Measurements from ENCODE around the gene IL34.
"Not testable (repeated sequence)": the region's sequence is repeated elsewhere in the genome, so short reads cannot be mapped to it uniquely, and the experiment has no call there.

Gene IL34

DNA sequence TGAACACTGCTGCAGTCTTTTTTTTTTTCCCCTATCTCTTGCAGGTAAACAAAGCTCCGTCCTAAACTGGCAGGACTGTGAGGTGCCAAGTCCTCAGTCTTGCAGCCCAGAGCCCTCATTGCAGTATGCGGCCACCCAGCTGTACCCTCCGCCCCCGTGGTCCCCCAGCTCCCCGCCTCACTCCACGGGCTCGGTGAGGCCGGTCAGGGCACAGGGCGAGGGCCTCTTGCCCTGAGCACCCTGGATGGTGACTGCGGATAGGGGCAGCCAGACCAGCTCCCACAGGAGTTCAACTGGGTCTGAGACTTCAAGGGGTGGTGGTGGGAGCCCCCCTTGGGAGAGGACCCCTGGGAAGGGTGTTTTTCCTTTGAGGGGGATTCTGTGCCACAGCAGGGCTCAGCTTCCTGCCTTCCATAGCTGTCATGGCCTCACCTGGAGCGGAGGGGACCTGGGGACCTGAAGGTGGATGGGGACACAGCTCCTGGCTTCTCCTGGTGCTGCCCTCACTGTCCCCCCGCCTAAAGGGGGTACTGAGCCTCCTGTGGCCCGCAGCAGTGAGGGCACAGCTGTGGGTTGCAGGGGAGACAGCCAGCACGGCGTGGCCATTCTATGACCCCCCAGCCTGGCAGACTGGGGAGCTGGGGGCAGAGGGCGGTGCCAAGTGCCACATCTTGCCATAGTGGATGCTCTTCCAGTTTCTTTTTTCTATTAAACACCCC lies 13.8 kb downstream of the IL34 start:
- no peak for DNase-seq

DNA sequence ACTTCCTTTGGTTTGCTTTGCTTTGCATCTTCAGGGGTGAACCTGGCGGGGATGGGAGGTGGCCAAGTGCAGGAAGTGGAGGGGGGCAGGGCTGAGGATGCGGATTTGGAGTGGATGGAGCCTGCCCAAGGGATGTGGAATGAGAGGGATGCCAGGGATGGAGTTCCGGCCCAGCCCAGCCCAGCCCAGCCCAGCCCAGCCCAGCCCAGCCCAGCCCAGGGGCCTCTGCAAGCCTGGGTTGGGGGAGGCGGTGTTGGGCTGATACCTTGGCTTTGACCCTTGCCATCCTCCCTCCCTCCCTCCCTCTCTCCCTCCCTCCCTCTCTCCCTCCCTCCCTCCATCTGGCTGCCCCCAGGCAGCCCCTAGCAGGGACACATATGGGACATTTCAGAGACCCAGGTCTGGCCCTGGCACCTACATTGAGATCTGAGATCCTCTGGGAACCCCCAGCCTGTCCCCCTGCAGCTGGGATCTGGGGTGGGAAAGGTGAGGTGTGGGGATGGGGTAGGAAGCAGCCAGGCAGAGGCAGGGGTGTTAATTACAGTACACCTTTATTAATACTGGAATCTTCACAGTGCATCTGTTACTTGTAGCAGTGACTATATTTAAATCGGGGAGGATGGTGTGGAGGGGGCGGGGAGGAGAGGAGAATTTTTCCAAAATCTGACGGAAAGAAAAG lies 14.5 kb downstream of the IL34 start:
- DNase-seq: no peak

DNA sequence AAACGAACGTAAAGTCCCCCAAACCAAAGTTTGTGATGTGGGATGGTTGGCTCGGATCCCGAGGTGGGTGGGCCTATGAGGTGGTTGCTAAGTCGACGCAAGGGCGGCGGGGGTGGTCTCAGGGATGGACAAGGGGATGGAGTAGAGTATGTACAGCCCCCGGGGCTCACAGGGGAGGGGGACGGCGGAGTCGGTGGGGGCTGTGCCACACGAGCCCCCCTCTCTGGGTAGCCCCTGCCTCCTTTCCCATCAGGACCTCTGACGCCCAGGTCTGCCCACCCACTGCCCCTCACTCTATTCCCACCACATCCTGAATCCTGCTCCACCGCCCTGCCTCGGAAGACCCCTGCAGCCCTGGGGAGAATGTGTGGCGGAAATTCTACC lies 15.2 kb downstream of the IL34 start:
- DNase-seq: no peak

DNA sequence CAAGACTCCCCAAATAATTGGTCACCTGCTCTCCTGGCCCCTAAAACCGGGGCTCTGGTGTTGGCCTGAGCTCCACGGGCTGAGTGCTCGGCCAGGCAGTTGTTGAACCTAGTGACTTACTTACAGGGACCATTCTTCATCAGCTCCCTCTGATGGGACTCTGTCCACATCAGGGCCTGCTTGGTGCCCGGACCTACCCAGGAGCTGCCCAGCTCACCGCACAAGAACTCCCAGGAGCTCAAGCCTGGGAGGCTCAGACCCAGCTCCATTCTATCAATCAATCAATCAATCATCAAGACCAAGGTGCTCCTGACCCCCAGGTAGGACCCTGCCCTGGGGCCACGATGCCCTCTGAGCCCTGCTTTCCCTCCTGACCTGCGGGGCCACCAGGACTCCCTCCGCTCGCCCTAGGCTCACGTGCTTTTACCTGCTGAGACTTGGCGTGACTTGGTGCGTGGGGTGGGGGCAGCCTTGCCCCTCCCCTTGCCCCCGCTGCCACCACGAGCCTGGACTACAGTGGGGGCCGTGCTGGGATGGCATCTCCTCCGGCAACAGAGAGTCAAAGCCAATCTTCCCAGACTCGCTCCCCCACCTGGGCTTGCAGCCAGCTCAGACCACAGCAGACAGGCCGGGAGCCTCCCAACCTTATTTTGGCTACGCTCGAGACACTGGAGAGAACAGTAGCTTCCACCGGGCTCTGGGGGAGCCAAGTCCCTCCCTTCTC lies 15.7 kb downstream of the IL34 start:
- no peak for DNase-seq

DNA sequence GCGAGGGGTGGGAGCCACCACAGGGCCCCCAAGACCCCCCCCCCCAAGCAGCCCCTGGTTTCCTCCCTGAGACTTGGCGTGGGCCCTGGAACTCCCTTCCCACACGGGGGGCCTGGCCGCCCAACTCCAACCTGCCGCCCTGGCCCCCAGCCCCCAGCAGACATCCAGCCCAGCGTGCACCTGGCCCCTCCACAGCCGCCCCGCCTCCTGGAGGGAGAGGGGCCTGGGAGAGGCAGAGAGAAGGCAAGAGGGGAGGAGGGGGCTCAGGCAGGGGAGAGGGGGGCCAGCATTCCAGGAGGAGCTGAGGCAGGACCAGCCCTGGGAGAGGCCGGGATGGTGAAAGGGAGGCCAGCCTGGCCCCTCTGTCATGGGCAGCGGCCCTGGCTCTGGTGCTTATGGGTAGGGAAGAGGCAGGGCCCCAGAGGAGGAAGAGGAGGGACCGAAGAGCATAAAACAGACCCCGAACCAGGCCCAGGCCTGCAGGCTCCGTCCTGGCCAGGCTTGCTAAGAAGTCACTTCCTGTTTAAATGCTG lies 16.7 kb downstream of the IL34 start:
- DNase-seq: no peak

DNA sequence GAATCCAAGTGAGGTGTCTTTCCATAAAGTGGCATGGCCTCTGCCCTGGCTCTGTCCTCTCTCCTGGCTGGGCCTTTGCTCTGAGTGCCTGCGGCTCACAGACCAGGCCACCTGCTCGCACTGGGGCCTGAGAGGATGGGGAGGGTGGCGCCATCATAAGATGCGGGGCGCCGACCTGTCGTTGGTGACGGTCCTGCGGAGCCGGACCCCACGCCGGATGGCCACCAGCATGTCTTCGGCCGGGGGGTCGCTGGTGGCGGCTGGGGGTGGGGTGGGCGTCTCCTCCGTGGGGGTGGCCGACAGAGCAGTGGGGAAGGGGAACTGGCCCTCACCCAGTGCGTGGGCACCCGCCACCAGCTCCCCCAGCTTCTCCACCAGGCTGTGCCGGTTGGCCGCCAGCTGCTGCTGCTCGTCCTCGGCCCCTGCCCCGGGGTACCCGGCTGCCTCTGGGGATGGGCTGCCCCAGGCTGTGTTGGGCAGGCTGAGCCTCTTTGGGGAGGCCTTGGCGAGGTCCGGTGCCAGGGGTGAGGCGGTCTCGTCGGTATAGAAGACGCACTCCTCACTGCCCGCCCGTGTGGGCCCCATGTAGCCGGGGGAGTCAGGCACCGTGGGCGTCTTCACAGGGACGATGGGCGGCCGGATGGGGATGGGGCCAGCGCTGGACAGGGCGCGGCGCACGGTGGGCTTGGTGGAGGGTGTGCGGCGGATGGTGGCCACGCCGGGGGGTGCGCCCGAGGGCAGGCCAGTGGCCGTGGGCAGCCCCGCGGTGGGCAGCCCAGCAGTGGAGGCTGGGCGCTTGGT lies 17.4 kb downstream of the IL34 start:
- no peak for DNase-seq

DNA sequence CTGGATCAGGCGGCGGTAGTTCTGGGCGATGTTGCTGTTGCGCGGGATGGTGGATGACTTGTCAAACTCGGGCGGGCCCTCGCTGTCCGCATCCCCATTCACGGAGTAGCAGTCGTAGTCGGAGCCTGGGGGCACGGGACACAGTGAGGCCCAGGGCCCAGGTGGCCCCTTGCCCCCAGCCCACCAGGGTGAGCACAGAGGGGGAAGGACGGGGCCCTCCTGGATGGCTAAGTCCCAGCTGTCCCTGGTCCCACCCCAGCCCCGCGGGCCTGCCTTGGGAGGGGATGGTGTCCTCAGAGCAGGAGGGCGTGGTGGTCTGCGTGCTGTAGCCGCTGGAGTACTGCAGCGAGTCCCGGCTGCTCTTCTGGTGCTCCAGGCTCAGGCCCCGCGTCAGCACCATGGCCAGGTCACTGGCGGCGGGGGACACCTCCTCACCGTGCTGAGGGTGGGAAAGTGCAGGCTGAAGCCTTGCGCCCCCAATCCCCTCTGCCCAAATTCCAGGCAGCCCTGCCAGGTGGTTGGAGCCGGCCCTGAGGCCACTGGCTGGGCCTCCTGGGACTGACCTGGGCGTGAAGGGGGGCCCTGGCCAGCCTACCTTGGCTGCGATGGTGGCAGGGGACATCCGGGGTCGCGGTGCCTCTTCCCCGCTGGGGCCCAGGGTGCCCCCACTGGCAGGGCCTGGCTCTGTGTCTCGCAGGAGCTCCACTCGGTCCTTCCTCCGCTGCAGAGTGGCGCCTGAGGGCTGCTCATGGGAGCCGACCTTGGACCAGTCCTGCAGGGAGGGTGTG lies 18.2 kb downstream of the IL34 start:
- DNase-seq: no peak

DNA sequence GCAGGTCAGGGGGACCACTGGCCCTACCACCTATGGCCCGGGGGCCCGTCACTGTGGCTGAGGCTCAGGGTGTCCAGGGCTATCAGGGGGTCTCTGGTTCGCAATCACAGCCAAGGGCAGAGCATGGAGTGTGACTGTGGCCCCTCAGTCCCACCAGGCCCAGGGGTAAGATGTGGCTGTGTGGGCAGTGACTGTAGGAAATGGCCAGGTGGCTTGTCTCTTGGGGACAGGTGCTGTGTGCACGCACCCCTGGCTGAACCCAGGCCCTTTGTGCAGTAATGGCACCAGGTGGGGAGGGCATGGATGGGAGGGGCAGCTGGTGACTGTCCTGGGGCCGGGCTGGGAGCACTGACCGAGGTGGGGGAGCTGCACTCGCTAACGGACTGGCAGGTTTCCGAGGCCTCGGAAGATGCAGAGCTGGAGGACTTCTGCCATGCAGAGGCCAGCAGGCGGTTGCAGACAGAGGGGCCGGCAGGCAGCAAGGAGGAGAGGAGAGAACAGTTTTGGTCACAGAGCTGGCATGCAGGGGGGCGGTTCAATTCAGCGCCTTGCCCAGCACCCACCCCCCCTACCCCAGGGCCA lies 18.8 kb downstream of the IL34 start:
- no peak for DNase-seq

DNA sequence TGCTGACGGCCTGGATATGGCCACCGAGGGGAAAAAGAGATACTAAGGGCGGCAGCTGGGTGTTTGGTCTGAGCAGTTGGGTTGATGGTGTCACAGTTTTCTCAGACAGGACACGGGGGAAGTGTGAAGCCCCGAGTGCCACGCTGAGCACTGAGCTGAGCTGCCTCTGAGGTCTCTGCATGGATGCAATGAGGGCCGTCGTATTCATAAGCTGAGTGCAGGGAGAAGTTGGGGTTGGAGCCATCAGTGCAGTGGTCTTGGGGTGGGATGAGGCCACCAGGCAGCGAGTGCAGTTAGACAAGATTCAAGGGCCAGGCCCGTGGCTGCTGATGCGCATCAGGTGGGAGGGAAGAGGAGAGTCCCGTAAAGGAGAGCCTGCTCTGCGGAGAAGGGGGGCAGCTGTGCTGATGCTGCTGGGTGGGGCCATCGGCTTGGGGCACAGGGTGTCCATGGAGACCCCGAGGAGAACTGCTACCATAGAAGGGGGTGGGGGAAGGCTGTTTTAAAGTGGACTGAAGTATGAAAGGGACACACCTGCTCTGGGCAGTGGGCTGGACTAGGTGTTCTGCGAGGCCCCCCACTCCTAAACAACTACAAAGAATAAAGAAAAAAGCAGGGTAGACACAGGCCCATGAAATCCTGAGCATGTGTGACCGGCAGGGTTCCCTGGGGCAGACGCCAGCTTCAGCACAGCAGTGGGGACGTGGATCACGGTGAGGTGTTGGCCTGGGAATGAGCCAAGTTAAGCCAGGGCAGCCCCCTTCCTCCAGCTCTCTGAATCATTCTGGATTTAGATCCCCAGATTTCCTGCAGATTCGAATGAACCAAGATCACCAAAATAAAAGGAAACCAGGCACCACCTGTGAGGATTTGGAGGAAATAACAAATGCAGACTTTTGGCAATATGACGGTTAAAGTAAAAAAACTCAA lies 19.7 kb downstream of the IL34 start:
- DNase-seq: no peak

DNA sequence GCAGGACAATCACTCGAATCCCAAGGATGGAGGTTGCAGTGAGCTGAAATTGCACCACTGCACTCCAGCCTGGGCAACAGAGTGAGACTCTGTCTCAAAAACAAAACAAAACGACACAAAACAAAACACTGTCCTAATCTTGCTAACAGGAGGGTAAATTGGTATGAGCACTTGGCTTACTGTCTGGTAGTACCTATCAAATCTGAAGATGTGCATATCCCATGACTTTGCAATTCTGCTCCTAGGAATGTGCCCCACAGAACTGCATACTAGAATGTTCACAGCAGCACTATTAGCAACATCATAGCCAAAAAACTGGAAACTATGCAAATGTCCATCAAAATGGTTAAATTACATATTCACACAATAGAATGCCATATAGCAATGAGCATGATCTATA lies 23.8 kb downstream of the IL34 start:
- no peak for DNase-seq

DNA sequence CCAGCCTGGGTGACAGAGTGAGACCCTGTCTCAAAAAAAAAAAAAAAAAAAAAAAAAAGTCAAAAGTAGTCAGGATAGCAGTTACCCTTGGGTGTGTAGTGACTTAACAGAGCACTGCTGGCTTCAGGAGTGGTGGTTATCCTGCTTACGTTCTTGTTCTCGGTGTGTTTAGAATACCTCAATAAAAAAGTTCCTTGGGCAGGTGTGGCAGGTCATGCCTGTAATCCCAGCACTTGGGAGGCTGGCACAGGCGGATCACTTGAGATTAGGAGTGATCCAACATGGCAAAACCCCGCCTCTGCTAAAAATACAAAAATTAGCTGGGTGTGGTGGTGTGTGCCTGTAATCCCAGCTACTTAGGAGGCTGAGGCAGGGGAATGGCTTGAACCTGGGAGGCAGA lies 24.6 kb downstream of the IL34 start:
- not testable (repeated sequence) for DNase-seq

DNA sequence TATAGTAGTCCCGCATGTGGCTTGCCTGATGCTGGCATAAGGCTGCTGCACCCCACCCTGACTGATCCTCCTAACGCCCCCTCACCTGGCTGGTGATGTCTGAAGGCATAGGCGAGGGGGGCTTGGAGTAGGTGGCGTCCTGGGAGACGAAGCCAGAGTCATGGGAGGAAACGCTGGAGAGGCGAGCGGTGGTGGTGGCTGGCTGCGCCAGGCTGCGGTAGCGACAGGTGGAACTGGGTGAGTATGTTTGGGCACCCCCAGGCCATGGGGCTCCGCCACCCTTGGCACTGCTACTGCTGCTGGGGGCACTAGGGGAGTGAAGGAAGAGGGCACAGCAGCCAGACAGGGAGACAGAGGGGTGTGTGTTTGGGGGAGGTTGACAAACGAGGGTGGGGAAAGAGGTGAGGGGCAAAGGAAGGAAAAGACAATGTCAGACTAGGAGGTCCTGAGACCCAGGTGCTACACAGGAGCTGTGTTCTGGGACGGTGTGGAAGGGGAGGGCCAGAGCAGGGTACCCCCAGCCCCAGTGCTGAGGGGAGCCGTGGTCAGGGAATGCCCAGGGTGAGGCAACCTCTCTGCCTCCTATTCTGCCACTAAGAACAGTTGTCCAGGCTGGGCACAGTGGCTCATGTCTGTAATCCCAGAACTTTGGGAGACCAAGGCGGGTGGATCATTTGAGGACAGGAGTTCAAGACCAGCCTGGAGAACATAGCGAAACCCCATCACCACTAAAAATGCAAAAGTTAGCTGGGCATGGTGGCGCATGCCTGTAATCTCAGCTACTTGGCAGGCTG lies 28.1 kb downstream of the IL34 start:
- no peak for DNase-seq

DNA sequence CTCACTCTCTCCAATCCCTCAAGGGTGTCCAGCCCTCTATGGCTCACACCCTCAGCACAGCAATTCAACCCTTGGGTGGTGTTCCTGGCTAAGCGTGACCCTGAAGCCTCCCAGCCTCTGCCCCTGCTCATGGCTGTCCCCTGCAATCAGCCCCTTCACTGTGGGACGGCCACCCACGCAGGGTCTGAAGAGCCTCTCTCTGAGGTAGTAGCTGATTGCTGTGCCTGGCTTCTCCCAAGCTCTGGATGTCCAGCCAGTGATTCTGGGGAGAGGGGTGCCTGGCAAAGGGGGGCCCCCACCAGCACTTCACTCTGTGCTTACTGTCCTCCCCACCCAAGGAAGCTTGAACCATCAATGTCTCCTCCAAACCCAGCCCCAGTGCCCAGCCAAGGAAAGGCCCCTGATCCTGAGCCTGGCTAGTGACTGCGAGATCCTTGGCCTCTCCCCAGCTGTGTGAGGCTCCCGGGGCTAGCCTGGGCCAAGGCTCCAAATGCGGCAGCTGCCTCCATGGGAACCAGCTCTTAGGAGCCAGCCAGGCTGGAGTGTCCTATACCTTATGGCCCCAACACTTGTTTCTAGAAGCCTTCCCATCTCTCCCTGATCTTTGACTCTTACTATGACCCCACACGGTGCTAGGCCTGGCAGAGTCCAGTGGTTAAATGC lies 29.6 kb downstream of the IL34 start:
- DNase-seq: no peak

DNA sequence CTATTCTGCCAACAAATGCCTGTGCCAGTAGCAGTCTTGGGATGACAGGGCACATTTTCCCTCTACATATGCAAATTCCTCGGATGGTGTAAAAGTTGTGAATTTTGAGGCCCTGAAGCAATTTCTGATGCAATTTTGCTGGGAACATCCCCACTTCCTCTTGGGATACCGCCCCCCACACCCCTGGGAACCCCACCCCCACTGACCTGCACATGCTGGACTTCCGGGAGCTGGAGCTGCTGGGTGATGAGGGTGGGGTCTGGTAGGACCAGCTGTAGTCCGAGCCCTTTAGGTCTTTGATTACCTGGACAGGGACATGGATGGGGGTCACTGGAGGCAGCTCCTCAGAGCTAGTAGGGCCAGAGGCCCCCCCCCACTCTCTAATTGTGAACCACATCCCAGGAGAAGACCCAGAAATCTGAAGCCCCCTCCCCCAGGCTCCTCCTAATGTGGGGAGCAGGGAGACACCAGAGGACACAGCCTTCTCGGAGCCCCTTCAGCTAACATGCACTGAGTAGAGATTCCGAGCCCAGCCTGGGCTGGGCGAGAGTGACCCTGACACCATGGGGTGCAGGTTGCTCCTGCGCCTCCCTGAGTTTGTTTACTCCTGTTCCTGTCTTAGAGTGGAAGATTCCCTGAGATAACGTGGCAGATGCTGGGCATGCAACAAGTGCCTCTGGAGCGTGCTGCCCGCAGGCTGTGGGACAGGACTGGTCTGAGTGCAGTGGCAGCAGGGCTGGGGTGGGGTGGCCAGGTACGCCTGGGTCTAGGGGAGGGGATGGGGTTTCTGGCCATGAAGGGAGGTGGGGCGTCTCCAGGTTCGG lies 30.5 kb downstream of the IL34 start:
- DNase-seq: no peak

DNA sequence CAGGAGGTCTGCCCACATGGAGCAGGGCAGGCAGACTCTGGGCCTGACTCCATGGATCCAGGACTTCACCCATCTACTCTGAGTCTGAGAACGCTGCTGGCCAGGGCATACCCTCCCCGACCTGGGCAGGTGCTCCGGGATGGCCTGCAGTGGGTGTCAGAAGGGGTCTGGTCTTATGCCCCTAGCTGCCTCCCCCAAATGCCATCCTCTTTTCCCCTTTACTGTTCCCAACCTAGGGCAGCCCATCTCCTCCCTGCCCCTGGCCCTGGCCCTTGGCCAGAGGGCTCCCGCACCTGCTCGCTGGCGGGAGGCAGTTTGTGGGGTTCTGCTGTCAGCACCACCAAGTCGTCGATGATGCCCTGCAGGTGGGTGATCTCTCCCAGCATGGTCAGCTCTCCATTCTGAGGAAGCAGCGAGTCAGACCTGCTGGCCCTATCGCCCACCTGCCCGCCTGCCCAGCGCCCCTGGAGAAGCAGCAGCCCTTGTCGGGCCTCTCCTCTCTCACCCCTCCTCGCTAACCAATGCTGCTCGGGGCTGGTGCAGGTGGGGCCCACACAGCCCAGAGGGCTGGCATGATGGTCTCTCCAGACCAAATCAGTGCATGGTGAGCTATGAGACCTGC lies 31.3 kb downstream of the IL34 start:
- no peak for DNase-seq

DNA sequence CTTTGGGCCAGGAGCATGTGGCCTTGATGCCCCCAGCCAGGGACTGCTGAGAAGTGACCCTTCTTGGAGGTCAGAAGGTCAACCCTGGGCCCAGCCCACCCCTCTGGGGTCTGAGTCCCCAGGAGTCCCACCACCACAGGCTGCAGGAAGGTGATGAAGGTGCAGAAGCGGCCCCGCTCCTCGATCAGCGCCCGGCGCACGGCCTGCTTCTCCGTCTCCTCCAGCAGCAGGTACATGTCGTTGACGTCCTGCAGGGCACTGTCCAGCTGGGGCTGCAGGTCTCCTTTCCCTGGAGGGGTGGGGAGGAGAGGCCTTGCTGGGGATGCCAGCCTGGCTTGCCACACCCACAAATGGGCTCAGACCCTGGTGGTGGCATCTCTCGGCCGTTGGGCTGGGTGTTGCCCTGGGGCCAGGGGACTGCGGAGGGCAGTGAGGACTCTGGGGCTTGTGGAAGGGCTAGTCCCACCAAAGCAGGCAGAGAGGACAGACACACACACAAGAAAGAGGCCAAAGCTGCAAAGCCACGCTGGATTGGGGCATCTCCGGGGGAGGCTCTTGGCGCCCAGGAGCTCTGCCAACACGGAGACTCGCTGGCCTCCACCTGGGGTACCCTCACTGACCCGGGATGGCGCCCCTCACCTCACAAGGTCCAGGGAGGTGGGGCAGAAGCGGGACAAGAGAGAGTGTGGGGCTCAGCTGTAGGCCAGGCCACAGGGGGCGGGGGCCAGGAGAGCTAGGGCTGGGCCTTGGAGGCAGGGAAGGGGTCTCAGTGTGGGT lies 31.9 kb downstream of the IL34 start:
- no peak for DNase-seq
